T-helper 2 cell treated with Interferon-gamma antibody and Interleukin-4, amounts not matched to agents 100 ng/mL and 5 ng/mL, for 36 hours (primary cell): ENCODE results near the gene CYP17A1. TPM values are rescaled to one million over a fixed set of nuclear protein-coding genes. Genes with fewer than 3 reads are reported as not detected.

Source experiments
- intact Hi-C: fragments of 100-400 bp; cut with micrococcal nuclease; formaldehyde crosslinking; loops from one replicate; pipeline ENCODE4 v1.15.1; 2023
- total RNA-seq: library from RNA; stranded (reverse); gene quantifications from 2 replicates; pipeline ENCODE4 v1.2.3, GENCODE V29; 2022

Gene CYP17A1
- total RNA-seq, 1 donor from 2014 or later = not detected

GRCh38 chr10:102804382-102805055 lies 32.7 kb downstream of the CYP17A1 start:
- intact Hi-C loops = no loop called here

- intact Hi-C loops = no loop called here
These were observed 34.2 kb downstream of the CYP17A1 start for GRCh38 chr10:102802920-102803534.

GRCh38 chr10:102801978-102802377 lies 35.2 kb downstream of the CYP17A1 start:
- intact Hi-C loops = no loop called here

GRCh38 chr10:102801496-102801895 lies 35.7 kb downstream of the CYP17A1 start:
- intact Hi-C loops = no loop called here

- intact Hi-C loops = no loop called here
These were observed 36.4 kb downstream of the CYP17A1 start for GRCh38 chr10:102800611-102801335.

GRCh38 chr10:102799691-102800471 lies 37.3 kb downstream of the CYP17A1 start:
- intact Hi-C loops = no loop called here

GRCh38 chr10:102796407-102797176 lies 40.6 kb downstream of the CYP17A1 start:
- intact Hi-C loops = no loop called here

GRCh38 chr10:102795453-102796406 lies 41.5 kb downstream of the CYP17A1 start:
- intact Hi-C loops = no loop called here

GRCh38 chr10:102791754-102792395 lies 45.3 kb downstream of the CYP17A1 start:
- intact Hi-C loops = no loop called here

GRCh38 chr10:102785818-102786217 lies 51.4 kb downstream of the CYP17A1 start:
- intact Hi-C loops = no loop called here

- intact Hi-C loops = no loop called here
These were observed 53.6 kb downstream of the CYP17A1 start for GRCh38 chr10:102783568-102783967.

GRCh38 chr10:102782673-102783551 lies 54.3 kb downstream of the CYP17A1 start:
- intact Hi-C loops = no loop called here

- intact Hi-C loops = no loop called here
These were observed 55.2 kb downstream of the CYP17A1 start for GRCh38 chr10:102781921-102782557.

GRCh38 chr10:102781090-102781920 lies 55.9 kb downstream of the CYP17A1 start:
- intact Hi-C loops = no loop called here
